Testis (tissue), 2 donors: Measurements from ENCODE around the gene PIEZO2.

Experiments
- CTCF ChIP-seq, 3 experiments: fragments of 450-650 bp in 2 of 3; fragments of 200-600 bp in 1 of 3; sonication (generic) in 1 of 3; IDR thresholded peaks; one replicate each; pipeline ENCODE4 v1.5.1; 2016 to 2019; ENCODE audit warnings: antibody characterized with exemption in 3 of 3, mild to moderate bottlenecking in 2 of 3, moderate library complexity in 1 of 3
- POLR2A ChIP-seq: fragments of 450-650 bp; IDR thresholded peaks from one replicate; pipeline ENCODE4 v1.6.1; 2017; ENCODE audit warnings: antibody characterized with exemption, mild to moderate bottlenecking, moderate library complexity

GRCh38 chr18:10860928-10861327 lies 288.4 kb downstream of the PIEZO2 start:
- no peak for TF ChIP-seq CTCF (IDR thresholded peaks at IDR 0.05)
- TF ChIP-seq POLR2A, result no peak
